Measurements from ENCODE around the gene DMKN. TPM values are rescaled to one million over a fixed set of nuclear protein-coding genes. Genes with fewer than 3 reads are reported as not detected.

Gene DMKN
- total RNA-seq, 1 donor from 2014 or later = not detected

GRCh38 chr19:35524181-35524837 is 10.9 kb upstream of the DMKN start:
- Mint-ChIP-seq H3K36me3 (ENCODE audit: low read depth) (no peaks in the 10 kb centered on the region), H3K27ac (ENCODE audit: unreplicated experiment) (no peak overlapping the region), H3K4me1 (peaks cover 24% of the 10 kb centered on the region), H3K27me3 (ENCODE audit: low read depth) (peaks cover 2% of the 10 kb centered on the region), H3K4me3 (no peak overlapping the region), H3K9me3 (no peaks in the 10 kb centered on the region)
- no peak for TF ChIP-seq CTCF (conservative IDR thresholded peaks at IDR 0.05)
- no peak for DNase-seq (ENCODE audit: low read depth, low spot score)

GRCh38 chr19:35522745-35523327 is 9.4 kb upstream of the DMKN start:
- TF ChIP-seq CTCF (conservative IDR thresholded peaks at IDR 0.05) = no peak
- H3K4me3 Mint-ChIP-seq = no peak overlapping the region

GRCh38 chr19:35521124-35521743 is 7.8 kb upstream of the DMKN start:
- H3K4me3 Mint-ChIP-seq = no peak overlapping the region
- peaks cover 24% of the 10 kb centered on the region for H3K4me1 Mint-ChIP-seq
- TF ChIP-seq CTCF (conservative IDR thresholded peaks at IDR 0.05) = no peak
- no peak overlapping the region for H3K27ac Mint-ChIP-seq (ENCODE audit: unreplicated experiment)
- H3K36me3 Mint-ChIP-seq (ENCODE audit: low read depth) = no peaks in the 10 kb centered on the region
- no peaks in the 10 kb centered on the region for H3K9me3 Mint-ChIP-seq
- peaks cover 2% of the 10 kb centered on the region for H3K27me3 Mint-ChIP-seq (ENCODE audit: low read depth)
- DNase-seq (ENCODE audit: low read depth, low spot score) = no peak

More at GRCh38 chr19:35522745-35523327, 9.4 kb upstream of the DMKN start:
- H3K4me1 Mint-ChIP-seq = peaks cover 24% of the 10 kb centered on the region
- no peaks in the 10 kb centered on the region for H3K36me3 Mint-ChIP-seq (ENCODE audit: low read depth)
- H3K9me3 Mint-ChIP-seq = no peaks in the 10 kb centered on the region
- no peak for DNase-seq (ENCODE audit: low read depth, low spot score)
- peaks cover 2% of the 10 kb centered on the region for H3K27me3 Mint-ChIP-seq (ENCODE audit: low read depth)
- H3K27ac Mint-ChIP-seq (ENCODE audit: unreplicated experiment) = no peak overlapping the region

GRCh38 chr19:35519291-35519690 is 5.8 kb upstream of the DMKN start:
- DNase-seq (ENCODE audit: low read depth, low spot score) = no peak
- Mint-ChIP-seq H3K4me3 (no peak overlapping the region), H3K9me3 (no peaks in the 10 kb centered on the region), H3K4me1 (peaks cover 21% of the 10 kb centered on the region), H3K36me3 (ENCODE audit: low read depth) (no peaks in the 10 kb centered on the region), H3K27me3 (ENCODE audit: low read depth) (peaks cover 3% of the 10 kb centered on the region), H3K27ac (ENCODE audit: unreplicated experiment) (no peak overlapping the region)
- TF ChIP-seq CTCF (conservative IDR thresholded peaks at IDR 0.05) = no peak

GRCh38 chr19:35518313-35518712 is 4.9 kb upstream of the DMKN start:
- no peak overlapping the region for H3K27ac Mint-ChIP-seq (ENCODE audit: unreplicated experiment)
- DNase-seq (ENCODE audit: low read depth, low spot score) = no peak
- no peak overlapping the region for H3K4me3 Mint-ChIP-seq
- no peaks in the 10 kb centered on the region for H3K9me3 Mint-ChIP-seq
- TF ChIP-seq CTCF (conservative IDR thresholded peaks at IDR 0.05) = no peak
- H3K4me1 Mint-ChIP-seq = peaks cover 17% of the 10 kb centered on the region
- H3K27me3 Mint-ChIP-seq (ENCODE audit: low read depth) = peaks cover 11% of the 10 kb centered on the region
- no peaks in the 10 kb centered on the region for H3K36me3 Mint-ChIP-seq (ENCODE audit: low read depth)
